ENCODE measurements around the gene KLHL29. TPM values are rescaled to one million over a fixed set of nuclear protein-coding genes. Genes with fewer than 3 reads are reported as not detected.

KLHL29 gene
- total RNA-seq, 6 experiments from 2014 or later: 1.2 to 10.2 (median 6.4) TPM

GRCh38 chr2:23622466-23622865, 237.5 kb downstream of the KLHL29 start:
- no peaks in the 10 kb centered on the region for H3K27me3 ChIP-seq
- intact Hi-C loops (cut with DNase I): no loop called here
- DNase-seq: peak in 1 of 3 donors; percentile 25
- WGBS (ENCODE audit: insufficient coverage, low coverage, low lambda C conversion rate, missing lambda C conversion rate): 74% methylated on average over 6 of the region's 8 CpGs
- ATAC-seq: no peak
- no peak overlapping the region for H3K27ac ChIP-seq
- TF ChIP-seq, protein P1, sequence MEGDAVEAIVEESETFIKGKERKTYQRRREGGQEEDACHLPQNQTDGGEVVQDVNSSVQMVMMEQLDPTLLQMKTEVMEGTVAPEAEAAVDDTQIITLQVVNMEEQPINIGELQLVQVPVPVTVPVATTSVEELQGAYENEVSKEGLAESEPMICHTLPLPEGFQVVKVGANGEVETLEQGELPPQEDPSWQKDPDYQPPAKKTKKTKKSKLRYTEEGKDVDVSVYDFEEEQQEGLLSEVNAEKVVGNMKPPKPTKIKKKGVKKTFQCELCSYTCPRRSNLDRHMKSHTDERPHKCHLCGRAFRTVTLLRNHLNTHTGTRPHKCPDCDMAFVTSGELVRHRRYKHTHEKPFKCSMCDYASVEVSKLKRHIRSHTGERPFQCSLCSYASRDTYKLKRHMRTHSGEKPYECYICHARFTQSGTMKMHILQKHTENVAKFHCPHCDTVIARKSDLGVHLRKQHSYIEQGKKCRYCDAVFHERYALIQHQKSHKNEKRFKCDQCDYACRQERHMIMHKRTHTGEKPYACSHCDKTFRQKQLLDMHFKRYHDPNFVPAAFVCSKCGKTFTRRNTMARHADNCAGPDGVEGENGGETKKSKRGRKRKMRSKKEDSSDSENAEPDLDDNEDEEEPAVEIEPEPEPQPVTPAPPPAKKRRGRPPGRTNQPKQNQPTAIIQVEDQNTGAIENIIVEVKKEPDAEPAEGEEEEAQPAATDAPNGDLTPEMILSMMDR (IDR thresholded peaks at IDR 0.05): no peak
- TF ChIP-seq POLR2A (IDR thresholded peaks at IDR 0.05): no peak
- H3K4me3 ChIP-seq: no peak overlapping the region
- H3K36me3 ChIP-seq: no peaks in the 10 kb centered on the region
- H3K9me3 ChIP-seq: no peaks in the 10 kb centered on the region
- no peaks in the 10 kb centered on the region for H3K4me1 ChIP-seq

- Histone ChIP-seq H3K9me3 (no peaks in the 10 kb centered on the region), H3K36me3 (no peaks in the 10 kb centered on the region), H3K27me3 (no peaks in the 10 kb centered on the region), H3K4me3 (no peak overlapping the region), H3K4me1 (no peaks in the 10 kb centered on the region), H3K27ac (no peak overlapping the region)
- intact Hi-C loops (cut with DNase I): no loop called here
- WGBS (ENCODE audit: insufficient coverage, low coverage, low lambda C conversion rate, missing lambda C conversion rate): 83% methylated on average over 4 of the region's 14 CpGs
- TF ChIP-seq POLR2A (IDR thresholded peaks at IDR 0.05): no peak
- TF ChIP-seq, protein P1 (IDR thresholded peaks at IDR 0.05): no peak
- ATAC-seq (no peak), DNase-seq (peak in 1 of 3 donors; percentile 16)
Measured at GRCh38 chr2:23622966-23623675, 238.1 kb downstream of the KLHL29 start.

- 42% methylated on average over 5 of the region's 5 CpGs for whole genome bisulfite sequencing (ENCODE audit: insufficient coverage, low coverage, low lambda C conversion rate, missing lambda C conversion rate)
- H3K27ac ChIP-seq: no peak overlapping the region
- no peak overlapping the region for H3K4me3 ChIP-seq
- no peaks in the 10 kb centered on the region for H3K4me1 ChIP-seq
- ATAC-seq (no peak), DNase-seq (peak in 1 of 3 donors; percentile 17)
- no peaks in the 10 kb centered on the region for H3K36me3 ChIP-seq
- H3K27me3 ChIP-seq: no peaks in the 10 kb centered on the region
- intact Hi-C loops (cut with DNase I): no loop called here
- TF ChIP-seq, protein P1 (IDR thresholded peaks at IDR 0.05): peak; percentile 18 to 36 (median 24)
- no peak for TF ChIP-seq POLR2A (IDR thresholded peaks at IDR 0.05)
- H3K9me3 ChIP-seq: no peaks in the 10 kb centered on the region
Measured at GRCh38 chr2:23624378-23624777, 239.4 kb downstream of the KLHL29 start.

DNA sequence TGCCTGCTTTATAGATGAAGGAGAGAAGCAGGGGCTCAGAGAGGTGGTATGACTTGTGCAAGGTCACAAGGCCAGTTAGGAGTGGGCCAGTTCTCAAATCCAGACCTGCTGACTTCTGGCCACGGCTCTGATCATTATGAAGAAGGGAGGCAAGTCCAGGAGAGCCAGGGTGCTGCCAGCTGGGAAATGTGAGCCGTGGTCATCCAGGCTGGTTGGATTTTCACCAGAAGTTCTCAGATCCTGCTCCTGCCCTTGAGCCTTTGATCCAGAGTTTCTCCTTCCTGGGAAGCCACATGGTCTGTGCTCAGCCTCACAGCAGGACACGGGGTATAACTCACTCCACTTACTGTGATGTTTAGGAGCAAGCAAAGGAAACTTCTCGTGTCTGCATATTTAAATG, 239.9 kb downstream of the KLHL29 start:
- Histone ChIP-seq H3K4me3 (no peak overlapping the region), H3K4me1 (no peaks in the 10 kb centered on the region), H3K27me3 (no peaks in the 10 kb centered on the region), H3K27ac (no peak overlapping the region), H3K36me3 (no peaks in the 10 kb centered on the region), H3K9me3 (no peaks in the 10 kb centered on the region)
- TF ChIP-seq, protein P1 (IDR thresholded peaks at IDR 0.05): no peak
- TF ChIP-seq POLR2A (IDR thresholded peaks at IDR 0.05): no peak
- DNase-seq (peak in 1 of 3 donors; percentile 7), ATAC-seq (no peak)
- 53% methylated on average over 4 of the region's 4 CpGs for WGBS (ENCODE audit: insufficient coverage, low coverage, low lambda C conversion rate, missing lambda C conversion rate)
- intact Hi-C loops (cut with DNase I): no loop called here
